Epidermal melanocyte (primary cell): ENCODE results near the gene GRIN2A.

Experiments
- DNase-seq: peaks from one replicate; pipeline ENCODE4 v3.0.0; 2011; ENCODE audit warnings: low spot score; ENCODE audit not compliant: insufficient read length

The GRIN2A gene

GRCh38 chr16:9969580-9969979 is 212.6 kb downstream of the GRIN2A start:
- no peak for DNase-seq

DNA sequence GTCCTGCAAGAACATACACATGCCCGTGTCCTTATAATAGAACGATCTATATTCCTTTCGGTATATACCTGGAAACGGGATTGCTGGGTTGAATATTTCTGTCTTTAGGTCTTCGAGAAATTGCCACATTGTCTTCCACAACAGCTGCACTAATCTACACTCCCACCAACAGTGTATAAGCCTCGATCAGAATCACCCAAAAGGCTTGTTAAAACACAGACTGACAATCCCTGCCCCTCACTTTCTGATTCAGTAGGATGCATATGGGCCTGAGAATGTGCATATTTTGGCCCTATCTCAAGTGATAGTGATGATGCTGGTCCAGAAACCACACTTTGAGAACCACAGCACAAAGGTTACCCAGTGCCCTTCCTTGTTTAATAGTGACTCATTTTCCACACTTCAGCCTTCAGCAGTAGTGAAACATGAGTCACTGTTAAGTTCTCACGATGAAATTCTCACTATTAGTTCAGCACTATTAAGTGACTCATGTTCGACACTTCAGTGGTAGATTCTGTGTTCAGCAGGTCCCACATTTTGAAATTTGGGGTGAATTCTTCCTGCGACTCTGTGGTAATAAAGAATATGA is 215.6 kb downstream of the GRIN2A start:
- no peak for DNase-seq

GRCh38 chr16:9965079-9965478 is 217.1 kb downstream of the GRIN2A start:
- DNase-seq = no peak

GRCh38 chr16:9964426-9964825 is 217.8 kb downstream of the GRIN2A start:
- DNase-seq = no peak

DNA sequence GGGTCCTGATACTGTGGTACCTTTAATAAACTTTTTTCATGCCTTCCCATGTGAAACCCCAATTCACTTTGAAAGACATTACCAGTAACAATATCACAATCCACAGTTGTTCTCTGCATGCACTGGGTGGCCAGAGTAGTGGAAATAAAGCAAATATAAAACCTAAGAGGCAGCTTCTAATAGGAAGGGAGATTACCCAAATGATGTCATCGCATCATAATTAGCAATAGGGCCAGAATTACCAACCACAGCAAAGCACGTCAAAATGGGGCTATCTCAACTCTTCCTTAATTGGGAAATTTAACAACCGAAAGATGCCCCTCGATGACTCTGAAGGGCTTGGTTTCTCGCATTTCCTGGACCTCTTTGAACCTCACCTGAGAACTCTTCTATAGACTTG is 224.8 kb downstream of the GRIN2A start:
- DNase-seq = no peak

DNA sequence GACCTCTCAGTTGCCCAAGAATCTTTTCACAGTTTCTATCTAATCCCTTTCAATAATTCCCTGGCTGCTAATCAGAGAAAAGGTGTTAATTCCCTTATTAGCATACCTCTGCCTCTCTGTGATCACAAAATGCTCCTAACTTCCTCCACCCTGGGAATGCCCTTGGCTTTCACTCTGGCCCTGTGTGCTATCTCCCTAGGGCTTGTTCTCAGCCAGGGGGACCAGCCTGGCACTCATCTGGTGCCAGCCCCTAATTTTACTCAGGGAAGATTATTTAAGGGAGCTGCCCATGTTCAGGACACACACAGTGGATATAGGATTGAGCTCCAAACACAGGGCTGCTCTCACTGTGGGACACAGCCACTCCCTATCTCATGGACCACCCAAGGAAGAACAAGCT is 225.2 kb downstream of the GRIN2A start:
- no peak for DNase-seq

DNA sequence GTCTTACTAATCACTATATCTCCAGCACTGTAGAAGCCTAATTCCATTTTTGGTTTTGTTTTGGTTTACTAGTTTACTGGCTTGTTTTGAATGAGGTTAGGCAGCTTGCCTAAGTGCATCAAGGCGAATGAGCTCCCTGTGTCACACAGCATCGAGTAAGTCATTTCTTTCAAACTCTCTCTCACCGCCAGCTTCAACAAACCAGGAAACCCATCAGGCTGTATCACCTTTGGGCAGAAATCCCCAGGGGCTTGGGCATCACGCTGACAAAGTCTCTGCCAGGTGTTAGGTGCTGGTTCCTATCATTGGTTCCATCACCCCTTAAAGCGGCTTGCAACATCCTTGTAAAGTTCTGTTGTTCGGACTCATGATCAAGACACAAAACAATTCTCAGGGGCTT is 226.6 kb downstream of the GRIN2A start:
- DNase-seq = no peak

DNA sequence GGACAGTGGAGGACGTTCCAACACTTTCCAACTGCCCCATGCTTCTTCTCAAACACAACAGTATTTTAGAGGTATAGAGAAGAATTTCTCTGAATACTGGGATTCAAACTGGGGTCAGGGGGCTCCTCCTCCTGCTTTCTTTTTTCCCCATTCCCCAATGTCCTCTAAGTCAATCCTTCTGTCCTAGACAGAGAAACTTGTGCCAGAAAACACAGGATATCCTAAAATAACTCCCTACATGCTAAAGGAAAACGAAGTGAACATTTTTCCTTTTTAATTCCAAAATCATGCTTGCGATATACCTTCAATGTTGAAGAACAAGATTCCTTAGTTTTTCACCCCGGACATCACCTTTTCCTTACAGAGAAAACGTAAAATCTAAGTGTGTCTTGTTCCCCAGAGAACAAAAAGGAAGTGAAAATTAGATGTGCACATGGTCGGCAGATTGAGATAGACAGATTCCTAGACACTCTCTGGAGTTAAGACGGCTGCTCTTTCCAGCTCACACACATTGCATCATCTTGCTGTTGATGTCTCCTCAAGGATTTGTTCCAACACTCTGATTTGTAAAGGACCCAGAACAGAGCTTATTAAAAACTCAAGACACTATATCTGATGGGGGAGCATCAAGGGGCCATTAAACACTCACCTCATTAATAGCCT is 228.2 kb downstream of the GRIN2A start:
- no peak for DNase-seq

GRCh38 chr16:9950658-9951057 is 231.6 kb downstream of the GRIN2A start:
- no peak for DNase-seq

- no peak for DNase-seq
Measured at GRCh38 chr16:9949396-9949795, 232.8 kb downstream of the GRIN2A start.

- no peak for DNase-seq
Measured at GRCh38 chr16:9948933-9949332, 233.3 kb downstream of the GRIN2A start.

DNA sequence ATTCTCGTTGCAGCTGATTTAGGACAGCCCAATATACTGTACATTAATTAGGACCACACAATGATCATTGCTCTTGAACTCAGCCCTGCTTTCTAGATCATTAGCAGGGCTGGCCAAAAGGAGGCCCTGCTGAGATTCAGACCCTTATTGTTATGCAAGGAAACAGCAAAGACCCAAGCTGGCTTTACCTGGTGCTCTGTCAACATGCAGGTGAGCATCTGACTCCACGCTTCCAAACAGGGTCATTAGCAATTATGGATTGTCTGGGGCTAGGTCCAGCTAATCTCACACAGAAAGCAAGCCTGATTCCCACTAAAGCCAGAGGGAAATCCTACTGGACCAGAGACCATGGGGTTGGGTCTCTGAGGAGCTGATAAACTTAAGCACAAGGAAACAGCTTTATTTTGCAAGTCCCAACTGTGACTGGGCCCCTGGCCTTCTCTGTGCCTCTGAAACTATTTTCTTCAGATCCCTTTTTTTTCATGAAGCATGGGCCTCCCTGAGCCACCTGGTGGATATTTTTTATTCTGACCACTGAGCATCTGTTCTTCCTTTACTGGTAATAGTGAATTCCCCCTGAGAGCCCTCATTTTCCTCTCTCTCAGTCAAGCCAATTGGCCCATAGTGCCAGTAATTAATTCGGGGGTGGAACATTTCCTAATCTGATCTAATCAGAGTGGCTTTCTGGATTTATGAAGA is 236.1 kb downstream of the GRIN2A start:
- DNase-seq = no peak

DNA sequence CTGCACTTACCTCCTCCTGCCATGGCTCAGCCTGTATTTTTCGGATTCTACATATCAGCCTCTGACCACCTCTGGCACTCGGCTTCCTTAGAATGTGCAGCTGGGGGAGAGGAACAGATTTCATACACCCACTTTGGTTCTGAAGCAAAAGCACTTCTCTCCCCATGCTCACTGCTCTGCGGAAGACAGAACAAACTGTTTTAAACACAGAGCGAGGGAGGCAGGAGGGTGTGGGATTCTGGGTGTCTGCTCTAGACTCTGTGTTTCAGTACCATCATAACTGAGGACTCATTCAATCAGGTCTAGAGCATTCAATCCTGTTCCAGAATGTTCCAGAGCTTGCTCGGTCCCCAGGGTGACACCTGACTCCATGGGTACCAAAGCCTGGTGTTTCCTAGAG is 239.1 kb downstream of the GRIN2A start:
- no peak for DNase-seq

DNA sequence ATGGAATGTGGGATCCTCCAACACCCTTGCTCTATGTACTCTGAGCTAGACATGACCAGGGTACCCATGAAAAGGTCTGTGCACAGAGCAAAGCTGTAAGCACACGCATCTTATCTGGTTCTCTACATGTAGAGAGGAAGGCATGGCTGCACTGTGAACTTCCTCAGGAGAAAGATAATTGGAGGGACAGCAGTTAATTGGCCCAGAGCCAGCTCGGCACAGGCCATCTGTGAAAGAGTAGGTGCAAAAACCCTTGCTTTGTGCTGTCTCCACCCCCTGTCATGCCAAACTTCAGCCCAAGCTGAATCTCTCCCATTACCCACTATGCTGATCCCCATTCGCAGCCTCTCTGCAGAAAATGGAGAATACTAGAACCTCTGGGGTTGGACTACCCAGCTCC is 241.0 kb downstream of the GRIN2A start:
- no peak for DNase-seq

- DNase-seq = no peak
Measured at GRCh38 chr16:9934723-9935508, 247.3 kb downstream of the GRIN2A start.

- DNase-seq = no peak
Measured at GRCh38 chr16:9932919-9933653, 249.1 kb downstream of the GRIN2A start.

- no peak for DNase-seq
Measured at GRCh38 chr16:9932000-9932399, 250.2 kb downstream of the GRIN2A start.

DNA sequence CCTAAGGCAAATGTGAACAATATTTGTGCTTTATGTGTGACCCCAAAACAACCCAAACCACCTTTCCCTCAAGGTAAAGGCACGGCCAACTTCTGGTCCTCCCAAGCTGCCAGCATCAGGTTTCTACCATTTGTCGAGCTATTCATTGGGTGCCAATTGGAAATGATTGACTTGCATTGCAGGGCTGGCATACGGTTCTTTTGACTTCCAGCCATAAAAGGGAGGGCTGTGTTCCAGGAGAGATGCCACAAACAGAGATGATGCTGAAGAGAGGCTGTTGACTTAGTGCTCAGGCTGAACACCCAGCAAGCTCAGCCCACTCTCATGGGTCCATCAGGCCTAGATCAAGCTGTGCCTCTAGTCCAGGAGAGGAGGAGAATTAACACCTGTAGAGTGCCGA is 252.4 kb downstream of the GRIN2A start:
- no peak for DNase-seq

GRCh38 chr16:9929313-9929712 is 252.9 kb downstream of the GRIN2A start:
- no peak for DNase-seq

GRCh38 chr16:9922441-9922840 is 259.8 kb downstream of the GRIN2A start:
- DNase-seq = no peak

- no peak for DNase-seq
Measured at GRCh38 chr16:9921997-9922396, 260.2 kb downstream of the GRIN2A start.
